Ascending aorta (tissue), 2 donors: ENCODE data around the gene ZNF618. TPM values are rescaled to one million over a fixed set of nuclear protein-coding genes. Genes with fewer than 3 reads are reported as not detected.
A peak's percentile ranks its signal among the peaks of the same experiment; 100 is the strongest.

Source experiments
- DNase-seq, 2 donors: peaks; one replicate each; pipeline ENCODE4 v3.0.0-alpha.2; 2019; ENCODE audit warnings: low spot score in 2 of 2
- H3K27ac ChIP-seq, 2 donors: fragments of 200-600 bp; sonication (generic); one replicate each; pipeline ENCODE4 v1.5.1; 2016 to 2017; ENCODE audit warnings: mild to moderate bottlenecking in 1 of 2
- H3K27me3 ChIP-seq: fragments of 200-600 bp; sonication (generic); one replicate; pipeline ENCODE4 v1.5.1; 2017
- H3K36me3 ChIP-seq, 2 donors: fragments of 200-600 bp; sonication (generic); one replicate each; pipeline ENCODE4 v1.5.1; 2016
- H3K4me1 ChIP-seq, 2 donors: fragments of 200-600 bp; sonication (generic); one replicate each; pipeline ENCODE4 v1.5.1; 2016 to 2017; ENCODE audit warnings: mild to moderate bottlenecking in 1 of 2
- H3K4me3 ChIP-seq, 2 donors: fragments of 200-600 bp; sonication (generic); one replicate each; pipeline ENCODE4 v1.5.1; 2016 to 2017; ENCODE audit warnings: mild to moderate bottlenecking in 1 of 2
- H3K9me3 ChIP-seq, 2 donors: fragments of 200-600 bp; sonication (generic); one replicate each; pipeline ENCODE4 v1.5.1; 2016
- intact Hi-C: fragments of 100-400 bp; cut with DNase I; formaldehyde crosslinking; loops from one replicate; pipeline ENCODE4 v1.15.1; 2023
- total RNA-seq: library from RNA; depleted of rRNA; stranded (reverse); fragments of >200 nt; gene quantifications from one replicate; pipeline ENCODE4 v1.1.0, GENCODE V29; 2016
- TF ChIP-seq, protein P1 (sequence below), 3 experiments: fragments of 200-600 bp in 2 of 3; fragments of 450-650 bp in 1 of 3; sonication (generic) in 2 of 3; IDR thresholded peaks; one replicate each; pipeline ENCODE4 v1.5.1; 2016 to 2019; ENCODE audit warnings: antibody characterized with exemption in 3 of 3, mild to moderate bottlenecking in 1 of 3, moderate library complexity in 1 of 3

The ZNF618 gene
- total RNA-seq, 1 donor from 2014 or later: 16.1 TPM

DNA sequence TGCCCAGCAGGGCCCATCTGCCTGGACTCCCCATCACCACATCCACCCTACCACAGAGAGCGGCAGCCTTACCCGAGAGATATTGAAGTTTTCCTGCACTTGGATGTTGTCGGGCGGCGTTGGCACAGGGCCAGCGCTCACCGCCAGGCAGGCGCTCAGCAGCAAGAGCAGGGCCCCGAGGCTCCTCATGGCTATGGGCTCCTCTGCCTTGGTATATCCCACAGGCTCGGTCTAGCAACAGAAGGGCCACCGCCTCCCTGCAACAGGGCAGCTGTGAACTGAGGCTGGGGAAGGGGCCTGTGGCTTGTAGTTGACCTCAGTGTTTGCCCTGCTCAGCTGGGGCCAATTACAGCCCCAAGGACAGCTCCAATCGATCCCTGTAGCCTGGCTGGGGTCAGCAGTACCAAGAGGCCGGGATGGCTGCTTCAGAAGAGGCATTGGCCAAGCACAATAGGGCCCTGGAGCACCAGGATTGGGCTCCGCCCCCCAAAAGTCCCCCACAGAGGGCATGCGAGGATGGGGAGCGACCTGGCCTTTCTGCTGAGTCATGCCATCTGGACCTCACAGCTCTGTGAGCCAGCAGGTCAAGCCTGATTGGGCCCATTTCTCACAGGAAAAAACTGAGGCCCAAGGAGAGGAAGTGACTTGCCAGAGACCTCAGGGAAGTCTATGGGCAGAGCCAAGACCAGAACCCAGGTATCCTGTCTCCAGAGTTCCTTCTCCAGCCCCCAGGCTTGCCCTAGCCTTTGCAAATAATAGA, 202.1 kb downstream of the ZNF618 start, which contains the start of gene AMBP:
Gene AMBP (minus strand): TSS at position 280 of the 760 bp plus-strand sequence. CDS start 91 bp downstream, at position 189.
- intact Hi-C loops: no loop called here
- Histone ChIP-seq H3K27ac (no peak within 1 kb of the TSS), H3K4me3 (no peak within 1 kb of the TSS)

DNA sequence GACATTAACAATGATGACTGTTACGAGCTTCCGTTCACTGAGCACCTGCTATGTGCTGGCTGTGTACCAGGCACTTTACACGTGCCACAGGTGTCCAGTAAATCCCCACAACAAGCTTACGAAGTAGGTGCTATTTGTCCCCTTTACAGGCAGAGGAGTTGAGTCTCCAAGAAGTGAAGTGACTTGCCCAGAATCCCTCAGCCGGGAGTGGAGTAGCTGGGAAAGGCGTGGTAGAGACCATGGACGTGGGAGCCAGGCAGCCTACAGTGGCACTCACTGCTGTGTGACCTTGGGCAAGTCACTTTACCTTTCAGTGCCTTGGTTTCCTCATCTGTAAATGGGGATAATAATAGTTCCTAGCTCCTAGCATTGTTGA, 202.7 kb downstream of the ZNF618 start:
- no peaks in the 10 kb centered on the region for H3K27me3 ChIP-seq
- no peak for DNase-seq
- intact Hi-C loops: no loop called here

More for the DNA sequence above, 202.1 kb downstream of the ZNF618 start, which contains the start of gene AMBP:
- no peak for DNase-seq
- no peaks in the 10 kb centered on the region for H3K9me3 ChIP-seq
- no peaks in the 10 kb centered on the region for H3K36me3 ChIP-seq
- TF ChIP-seq, protein P1, sequence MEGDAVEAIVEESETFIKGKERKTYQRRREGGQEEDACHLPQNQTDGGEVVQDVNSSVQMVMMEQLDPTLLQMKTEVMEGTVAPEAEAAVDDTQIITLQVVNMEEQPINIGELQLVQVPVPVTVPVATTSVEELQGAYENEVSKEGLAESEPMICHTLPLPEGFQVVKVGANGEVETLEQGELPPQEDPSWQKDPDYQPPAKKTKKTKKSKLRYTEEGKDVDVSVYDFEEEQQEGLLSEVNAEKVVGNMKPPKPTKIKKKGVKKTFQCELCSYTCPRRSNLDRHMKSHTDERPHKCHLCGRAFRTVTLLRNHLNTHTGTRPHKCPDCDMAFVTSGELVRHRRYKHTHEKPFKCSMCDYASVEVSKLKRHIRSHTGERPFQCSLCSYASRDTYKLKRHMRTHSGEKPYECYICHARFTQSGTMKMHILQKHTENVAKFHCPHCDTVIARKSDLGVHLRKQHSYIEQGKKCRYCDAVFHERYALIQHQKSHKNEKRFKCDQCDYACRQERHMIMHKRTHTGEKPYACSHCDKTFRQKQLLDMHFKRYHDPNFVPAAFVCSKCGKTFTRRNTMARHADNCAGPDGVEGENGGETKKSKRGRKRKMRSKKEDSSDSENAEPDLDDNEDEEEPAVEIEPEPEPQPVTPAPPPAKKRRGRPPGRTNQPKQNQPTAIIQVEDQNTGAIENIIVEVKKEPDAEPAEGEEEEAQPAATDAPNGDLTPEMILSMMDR (IDR thresholded peaks at IDR 0.05): no peak
- no peaks in the 10 kb centered on the region for H3K4me1 ChIP-seq
- H3K27me3 ChIP-seq: no peaks in the 10 kb centered on the region

DNA sequence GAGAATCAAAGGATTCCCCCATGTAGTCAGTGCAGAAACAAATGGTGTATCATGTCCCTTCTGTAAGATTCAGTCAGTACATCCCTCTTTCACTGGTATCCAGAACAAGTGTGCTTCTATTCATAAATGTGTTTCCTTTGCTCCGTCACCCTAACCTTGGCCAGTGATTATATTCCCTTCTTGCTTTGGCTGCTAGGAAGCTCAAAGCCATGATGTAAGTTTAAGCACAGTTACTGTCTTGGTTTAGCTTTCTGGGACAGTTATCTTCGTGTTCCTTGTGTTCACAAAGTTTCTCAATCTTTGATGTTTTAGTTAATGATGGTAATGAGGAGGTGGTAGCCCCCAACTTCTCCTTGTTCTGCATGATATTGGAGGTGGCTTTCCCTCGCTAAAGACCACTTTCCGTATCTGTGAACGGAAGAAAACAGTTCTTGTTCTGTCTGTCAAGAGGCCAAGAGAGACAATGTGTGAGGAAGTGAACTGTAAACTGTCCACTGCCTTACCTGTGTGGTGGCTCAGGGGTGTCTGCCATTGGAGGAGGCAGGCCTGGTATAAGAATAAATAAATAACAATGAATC, 204.2 kb downstream of the ZNF618 start:
- TF ChIP-seq, protein P1 (IDR thresholded peaks at IDR 0.05): no peak
- no peak overlapping the region for H3K4me3 ChIP-seq
- intact Hi-C loops: no loop called here

More for the DNA sequence above, 202.7 kb downstream of the ZNF618 start:
- no peaks in the 10 kb centered on the region for H3K36me3 ChIP-seq
- TF ChIP-seq, protein P1 (IDR thresholded peaks at IDR 0.05): no peak
- no peak overlapping the region for H3K27ac ChIP-seq
- no peaks in the 10 kb centered on the region for H3K4me1 ChIP-seq
- H3K4me3 ChIP-seq: no peak overlapping the region
- H3K9me3 ChIP-seq: no peaks in the 10 kb centered on the region

DNA sequence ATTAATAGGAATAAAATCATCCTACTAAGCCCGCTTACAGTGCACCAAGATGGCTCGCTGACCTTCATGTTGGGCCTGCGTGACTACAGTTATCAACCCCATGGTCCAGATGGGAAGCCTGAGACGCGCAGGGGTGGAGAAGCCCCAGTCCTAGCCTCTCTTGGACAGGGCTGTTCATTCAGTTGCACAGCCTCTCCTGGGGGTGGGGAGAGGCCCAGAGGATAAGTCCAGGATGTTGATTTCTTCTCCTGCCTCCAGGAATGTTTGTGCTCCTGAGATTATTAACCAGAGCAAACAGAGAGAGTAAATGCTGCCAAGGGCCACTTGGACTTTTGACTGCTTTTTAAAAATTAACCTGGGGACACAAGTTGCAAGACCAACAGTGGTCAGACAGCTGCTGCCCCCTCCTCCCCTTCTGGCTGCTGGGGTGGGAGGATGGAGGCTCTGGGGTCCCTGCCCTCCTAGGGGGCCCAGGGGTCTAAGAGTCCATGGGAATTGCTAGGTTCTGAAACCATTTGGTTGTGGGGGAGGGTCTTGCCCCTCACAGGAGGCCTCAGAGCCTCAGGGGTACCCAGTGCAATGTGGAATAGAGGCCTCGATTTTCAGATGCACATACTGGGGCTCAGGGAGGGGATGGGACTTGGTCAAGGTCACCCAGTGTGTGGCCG, 204.8 kb downstream of the ZNF618 start:
- H3K4me1 ChIP-seq: no peaks in the 10 kb centered on the region
- no peaks in the 10 kb centered on the region for H3K9me3 ChIP-seq
- intact Hi-C loops: no loop called here
- no peaks in the 10 kb centered on the region for H3K36me3 ChIP-seq
- peak in 1 of 2 donors; percentile 46 for DNase-seq
- TF ChIP-seq, protein P1 (IDR thresholded peaks at IDR 0.05): no peak
- H3K27ac ChIP-seq: no peak overlapping the region
- no peak overlapping the region for H3K4me3 ChIP-seq
- H3K27me3 ChIP-seq: no peaks in the 10 kb centered on the region

More for the DNA sequence above, 204.2 kb downstream of the ZNF618 start:
- peak in 1 of 2 donors; percentile 28 for DNase-seq
- H3K9me3 ChIP-seq: no peaks in the 10 kb centered on the region
- H3K36me3 ChIP-seq: no peaks in the 10 kb centered on the region
- no peak overlapping the region for H3K27ac ChIP-seq
- H3K27me3 ChIP-seq: no peaks in the 10 kb centered on the region
- no peaks in the 10 kb centered on the region for H3K4me1 ChIP-seq

DNA sequence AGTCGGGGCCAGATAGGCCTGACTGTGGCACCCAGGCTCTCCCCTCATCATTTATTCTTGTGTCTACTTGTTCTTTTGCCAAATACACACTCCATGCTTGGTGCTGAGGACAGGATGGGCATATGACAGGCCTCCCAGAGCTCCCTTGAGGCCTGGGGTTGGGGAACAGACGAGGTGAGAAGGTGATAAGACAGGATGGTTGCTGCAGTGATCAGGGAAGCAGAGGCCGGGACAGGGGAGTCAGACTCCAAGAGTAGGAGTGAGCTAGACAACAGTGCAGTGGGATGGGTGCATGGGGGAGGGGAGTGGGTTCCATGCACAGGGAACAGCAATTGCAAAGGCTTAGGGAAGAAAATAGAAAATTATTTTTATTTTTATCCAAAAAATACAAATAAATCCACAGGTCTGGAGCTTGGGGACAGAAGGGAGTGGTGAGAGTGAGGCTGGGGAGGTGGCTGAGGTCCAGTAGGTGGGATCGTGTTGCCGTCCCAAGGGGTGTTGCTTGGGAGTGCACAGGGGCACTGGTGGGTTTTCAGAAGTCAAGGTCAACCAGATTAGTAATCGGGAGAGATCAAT, 205.4 kb downstream of the ZNF618 start:
- TF ChIP-seq, protein P1 (IDR thresholded peaks at IDR 0.05): no peak
- Histone ChIP-seq H3K9me3 (no peaks in the 10 kb centered on the region), H3K4me3 (no peak overlapping the region), H3K36me3 (no peaks in the 10 kb centered on the region), H3K4me1 (no peaks in the 10 kb centered on the region), H3K27ac (no peak overlapping the region), H3K27me3 (no peaks in the 10 kb centered on the region)
- DNase-seq: peak in 1 of 2 donors; percentile 41
- intact Hi-C loops: loop anchor here (1.0 kb wide), 2 partner anchors 210 to 224 kb away; no protein-coding TSS in a partner anchor
